ENCODE measurements around the gene SIPA1L3. TPM values are rescaled to one million over a fixed set of nuclear protein-coding genes. Genes with fewer than 3 reads are reported as not detected.
A peak's percentile ranks its signal among the peaks of the same experiment; 100 is the strongest.

Gene SIPA1L3
- polyA plus RNA-seq, 12 donors = 6.8 to 24.9 (median 9.1) TPM; not detected in 1

GRCh38 chr19:37972803-37973202, 65.8 kb downstream of the SIPA1L3 start:
- no peak for DNase-seq

DNA sequence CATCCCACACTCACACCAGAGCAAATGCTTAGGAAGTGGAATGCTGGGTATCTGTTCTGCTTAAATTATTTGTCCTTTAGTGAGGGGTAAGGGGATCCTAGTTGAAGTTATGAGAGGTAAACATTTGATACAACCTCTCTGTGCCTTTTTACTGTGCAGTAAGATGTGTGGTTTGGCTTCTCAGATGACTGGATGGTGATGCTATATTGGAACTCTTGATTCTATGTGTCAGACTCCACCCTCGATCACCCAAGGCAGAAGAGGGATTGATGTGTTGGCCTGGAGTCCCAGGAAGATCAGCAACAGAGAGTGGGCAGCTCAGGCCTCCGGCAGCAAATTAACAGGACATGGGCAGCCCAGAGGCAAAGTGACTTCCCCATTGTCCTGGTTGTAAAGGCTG, 66.7 kb downstream of the SIPA1L3 start:
- DNase-seq = no peak

GRCh38 chr19:37975071-37975470, 68.1 kb downstream of the SIPA1L3 start:
- DNase-seq = no peak

- no peak for DNase-seq
Observed at GRCh38 chr19:37975596-37976515, 68.8 kb downstream of the SIPA1L3 start.

- no peak for DNase-seq
Observed at GRCh38 chr19:37977391-37977790, 70.4 kb downstream of the SIPA1L3 start.

DNA sequence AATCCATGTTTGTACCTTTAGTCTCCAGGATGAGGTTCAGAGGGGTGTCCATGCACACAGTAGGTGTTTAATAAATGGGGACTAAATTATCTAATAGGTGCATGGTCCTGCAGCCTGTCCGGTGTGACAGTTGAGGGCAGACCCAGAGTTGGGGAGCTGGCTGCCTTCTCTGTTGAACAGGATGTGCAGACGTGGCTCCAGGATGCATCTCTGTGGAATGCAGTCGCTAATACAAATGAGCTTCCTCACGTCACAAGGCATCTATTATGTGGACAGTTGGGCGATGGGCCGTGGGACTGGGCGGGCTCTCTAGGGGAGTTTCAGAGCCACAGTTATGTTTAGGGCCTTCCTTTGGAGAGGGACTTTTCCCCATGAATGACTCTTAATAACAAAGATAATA, 71.0 kb downstream of the SIPA1L3 start:
- no peak for DNase-seq

GRCh38 chr19:37979547-37980082, 72.6 kb downstream of the SIPA1L3 start:
- no peak for DNase-seq

GRCh38 chr19:37980419-37981170, 73.6 kb downstream of the SIPA1L3 start:
- no peak for DNase-seq

DNA sequence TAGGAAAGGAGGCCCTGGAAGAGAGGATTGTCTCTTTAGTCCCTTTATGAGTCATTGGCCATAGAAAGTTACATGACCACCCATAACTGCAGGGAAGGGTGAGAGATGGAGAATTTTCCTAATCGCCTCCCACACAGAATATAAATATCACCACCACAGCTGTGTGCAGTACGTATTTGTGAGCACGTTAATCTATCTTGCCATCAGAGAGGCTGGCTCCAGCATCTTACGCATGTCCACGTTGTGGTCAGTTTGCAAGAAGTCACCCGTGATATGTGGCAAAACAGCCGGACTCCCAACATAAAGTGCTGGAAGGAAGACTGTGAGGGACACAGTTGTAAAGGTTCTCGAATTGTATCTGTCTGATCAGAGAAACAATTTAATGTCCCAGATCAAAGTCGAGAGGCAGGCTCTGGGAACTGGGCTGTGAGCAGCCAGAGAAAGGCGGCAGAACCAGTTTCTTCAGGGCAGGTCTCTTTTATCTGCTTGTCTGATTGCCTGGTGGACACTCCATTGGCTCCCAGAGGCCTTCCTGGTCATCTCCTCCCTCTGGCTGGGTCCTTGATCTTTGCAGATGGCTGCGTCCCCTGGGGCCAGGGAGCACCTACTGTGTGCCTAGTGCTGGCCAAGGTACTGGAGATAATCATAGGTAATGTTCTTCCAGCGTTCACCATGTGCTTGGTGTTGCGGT, 74.9 kb downstream of the SIPA1L3 start:
- DNase-seq = no peak

DNA sequence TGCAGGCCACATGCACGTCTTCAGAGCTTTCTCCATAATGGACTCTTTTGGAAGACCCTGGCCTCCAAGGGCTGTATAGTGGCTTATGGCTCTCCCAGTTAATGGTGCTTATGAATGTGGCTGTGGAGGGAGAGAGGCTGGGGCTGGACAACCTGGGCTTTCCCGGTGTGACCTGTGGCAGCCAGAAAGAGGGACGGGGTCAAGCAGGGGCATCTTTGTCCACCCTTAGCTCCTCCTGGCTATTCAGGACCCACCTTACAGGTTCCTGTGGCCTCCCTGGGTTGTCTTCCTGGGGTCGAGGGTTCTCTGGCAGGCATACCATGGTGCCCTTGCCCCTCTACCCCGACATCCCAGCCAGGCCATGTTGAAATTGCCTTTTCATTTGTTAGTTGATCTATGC, 75.6 kb downstream of the SIPA1L3 start:
- no peak for DNase-seq

DNA sequence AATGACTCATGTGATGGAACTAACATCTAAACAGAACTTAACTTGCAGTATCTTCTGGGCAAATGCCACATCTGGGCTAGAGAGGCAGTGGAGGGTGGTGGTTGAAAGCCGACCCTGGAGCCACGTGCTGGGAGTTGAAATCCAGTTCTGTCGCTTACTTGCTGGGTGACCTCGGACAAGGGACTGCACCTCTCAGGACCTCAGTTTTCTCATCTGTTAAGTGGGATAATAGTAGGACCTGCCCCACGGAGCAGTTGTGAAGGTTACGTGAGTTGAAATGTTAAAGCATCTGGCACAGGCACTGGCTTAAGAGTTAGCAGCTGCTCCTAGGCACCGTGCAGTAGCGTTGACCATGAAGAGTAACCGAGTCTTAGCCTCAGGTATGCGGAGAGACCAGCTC, 76.1 kb downstream of the SIPA1L3 start:
- DNase-seq = no peak

- DNase-seq = no peak
Observed at GRCh38 chr19:37983916-37984315, 76.9 kb downstream of the SIPA1L3 start.

- no peak for DNase-seq
Observed at GRCh38 chr19:37986048-37986750, 79.2 kb downstream of the SIPA1L3 start.

- no peak for DNase-seq
Observed at GRCh38 chr19:37987356-37988332, 80.6 kb downstream of the SIPA1L3 start.

GRCh38 chr19:37988758-37989635, 82.0 kb downstream of the SIPA1L3 start:
- DNase-seq = no peak

DNA sequence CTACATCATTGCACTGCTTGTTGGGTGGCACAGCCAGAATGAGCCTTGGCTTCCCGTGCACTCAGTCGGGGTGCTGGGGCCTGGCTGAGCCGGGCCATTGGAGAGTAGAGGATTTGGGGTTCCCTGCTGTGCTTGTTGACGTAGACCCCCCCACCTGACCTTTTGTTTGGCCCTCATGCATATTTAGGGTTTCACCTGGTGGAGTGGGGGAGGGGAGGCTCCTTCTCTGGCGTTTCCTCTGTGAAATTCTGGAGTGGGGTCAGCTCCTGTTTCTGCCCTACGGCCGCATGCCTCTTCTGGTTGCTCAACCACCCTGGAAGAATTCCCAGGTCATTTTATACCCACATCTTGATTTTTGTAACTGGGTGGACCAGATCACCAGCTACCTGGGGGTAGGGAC, 82.8 kb downstream of the SIPA1L3 start:
- DNase-seq = no peak

DNA sequence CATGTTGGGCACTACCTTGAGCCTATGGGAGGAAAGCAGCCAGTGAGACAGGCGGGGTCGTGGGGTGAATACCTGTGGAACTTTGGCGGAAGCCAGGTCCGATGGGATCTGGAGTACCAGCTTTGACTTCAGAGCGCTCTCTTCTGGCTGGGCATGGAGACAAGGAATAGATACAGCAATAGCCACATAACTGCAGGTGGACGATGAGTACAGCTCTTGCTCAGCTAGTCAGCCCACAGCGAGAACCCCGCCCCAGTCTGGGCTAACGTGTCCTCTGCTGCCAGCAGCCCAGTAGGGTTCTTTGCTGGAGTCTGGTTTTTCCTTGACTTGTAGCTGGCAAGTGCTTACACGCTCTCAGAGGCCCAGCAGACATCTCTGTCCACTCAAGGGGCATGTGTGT, 83.4 kb downstream of the SIPA1L3 start:
- DNase-seq = no peak

- DNase-seq = peak; percentile 53
Observed at GRCh38 chr19:37991176-37991835, 84.3 kb downstream of the SIPA1L3 start.

- no peak for DNase-seq
Observed at GRCh38 chr19:37991841-37992248, 84.8 kb downstream of the SIPA1L3 start.
